ENCODE measurements around the gene S100A5.

GRCh38 chr1:153503766-153504165, 37.0 kb downstream of the S100A5 start:
- no peak for TF ChIP-seq CTCF (IDR thresholded peaks at IDR 0.05)
- no peak for TF ChIP-seq POLR2A (IDR thresholded peaks at IDR 0.05)

Measured in body of pancreas (tissue), 4 donors.